ENCODE data around the gene UCHL5.
"Not testable (repeated sequence)": the region's sequence is repeated elsewhere in the genome, so short reads cannot be mapped to it uniquely, and the experiment has no call there.

UCHL5 gene

DNA sequence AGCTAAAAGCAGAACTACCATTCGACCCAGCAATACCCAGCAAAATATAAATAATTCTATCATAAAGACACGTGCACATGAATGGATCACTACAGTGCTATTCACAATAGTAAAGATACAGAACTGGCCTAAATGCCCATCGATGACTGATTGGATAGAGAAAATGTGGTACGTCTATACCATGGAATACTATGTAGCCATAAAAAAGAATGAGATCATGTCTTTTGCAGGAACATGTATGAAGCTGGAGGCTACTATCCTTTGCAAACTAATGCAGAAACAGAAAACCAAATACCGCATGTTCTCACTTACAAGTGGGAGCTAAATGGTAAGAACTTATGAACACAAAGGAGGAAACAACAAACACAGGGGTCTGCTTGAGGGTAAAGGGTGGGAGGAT is 53.4 kb downstream of the UCHL5 start:
- no peak for DNase-seq

DNA sequence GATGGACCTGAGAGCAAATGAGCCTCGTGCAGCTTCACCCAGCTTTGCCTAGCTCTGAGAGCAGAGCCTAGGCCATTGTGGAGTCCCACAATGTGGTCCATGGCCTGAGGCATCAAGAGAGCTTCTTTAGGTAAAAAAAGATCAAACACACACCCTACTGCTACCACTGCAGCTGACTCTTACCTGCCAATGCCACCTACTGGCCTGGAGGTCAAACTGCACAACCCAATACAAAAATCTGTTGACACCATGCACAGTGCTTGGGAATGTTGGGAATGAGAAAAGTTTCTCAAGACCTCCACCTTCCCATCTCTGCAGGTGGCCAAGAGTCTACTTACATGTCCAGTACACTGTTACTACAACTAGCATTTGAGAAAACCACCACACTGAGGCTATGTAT is 60.6 kb downstream of the UCHL5 start:
- DNase-seq: no peak

DNA sequence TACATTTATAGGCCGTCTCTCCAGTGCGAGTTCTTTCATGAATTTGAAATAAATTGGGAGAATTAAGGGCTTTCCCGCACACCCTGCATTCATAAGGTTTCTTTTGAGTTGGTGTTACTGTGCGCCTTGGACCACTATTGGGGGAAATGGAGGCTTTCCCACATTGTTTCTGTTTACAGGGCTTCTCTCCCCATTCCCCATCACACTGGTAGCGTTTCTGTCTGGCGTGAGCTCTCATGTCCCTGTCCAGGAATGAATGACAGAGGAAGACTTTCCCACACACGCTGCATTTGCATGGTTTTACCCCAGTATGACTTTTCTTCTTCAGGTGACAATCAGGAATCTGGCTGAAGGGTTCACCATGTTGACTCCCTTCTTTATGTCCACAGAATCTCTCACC is 65.0 kb downstream of the UCHL5 start:
- no peak for DNase-seq

DNA sequence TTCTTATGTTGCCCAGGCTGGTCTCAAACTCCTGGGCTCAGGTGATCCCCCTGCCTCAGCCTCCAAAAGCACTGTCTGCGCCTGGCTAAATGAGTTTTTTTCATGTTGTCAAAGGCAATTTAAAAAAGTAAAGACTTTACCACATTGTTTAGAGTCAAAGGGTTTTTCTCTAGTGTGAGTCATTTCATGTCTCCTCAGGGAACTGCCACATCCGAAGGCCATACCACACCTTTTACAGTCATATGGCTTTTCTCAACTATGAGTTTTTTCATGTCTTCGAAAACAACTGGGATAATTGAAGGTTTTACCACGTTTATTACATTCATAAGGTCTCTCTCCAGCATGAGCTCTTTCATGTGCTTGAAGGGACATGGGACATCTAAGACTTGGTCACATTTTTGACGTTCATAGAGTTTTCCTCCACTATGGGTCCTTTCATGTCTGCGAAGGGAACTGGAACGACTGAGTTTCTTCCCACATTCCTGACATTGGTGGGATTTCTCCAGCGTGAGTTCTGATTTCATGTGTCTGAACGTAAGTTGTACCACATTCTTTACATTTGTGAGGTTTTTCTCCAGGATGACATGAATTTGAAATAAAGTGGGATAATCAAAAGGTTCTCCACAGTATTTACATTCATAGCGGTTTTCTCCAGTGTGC is 65.6 kb downstream of the UCHL5 start:
- no peak for DNase-seq

DNA sequence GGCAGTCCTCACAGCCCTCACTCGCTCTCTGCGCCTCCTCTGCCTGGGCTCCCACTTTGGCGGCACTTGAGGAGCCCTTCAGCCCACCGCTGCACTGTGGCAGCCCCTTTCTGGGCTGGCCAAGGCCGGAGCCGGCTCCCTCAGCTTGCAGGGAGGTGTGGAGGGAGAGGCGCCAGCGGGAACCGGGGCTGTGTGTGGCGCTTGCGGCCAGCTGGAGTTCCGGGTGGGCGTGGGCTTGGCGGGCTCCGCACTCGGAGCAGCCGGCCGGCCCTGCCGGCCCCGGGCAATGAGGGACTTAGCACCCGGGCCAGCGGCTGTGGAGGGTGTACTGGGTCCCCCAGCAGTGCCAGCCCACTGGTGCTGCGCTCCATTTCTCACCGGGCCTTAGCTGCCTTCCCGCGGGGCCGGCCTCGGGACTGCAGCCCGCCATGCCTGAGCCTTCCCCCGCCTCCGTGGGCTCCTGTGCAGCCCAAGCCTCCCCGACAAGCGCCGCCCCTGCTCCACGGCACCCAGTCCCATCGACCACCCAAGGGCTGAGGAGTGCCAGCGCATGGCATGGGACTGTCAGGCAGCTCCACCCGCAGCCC is 72.3 kb downstream of the UCHL5 start:
- not testable (repeated sequence) for DNase-seq

DNA sequence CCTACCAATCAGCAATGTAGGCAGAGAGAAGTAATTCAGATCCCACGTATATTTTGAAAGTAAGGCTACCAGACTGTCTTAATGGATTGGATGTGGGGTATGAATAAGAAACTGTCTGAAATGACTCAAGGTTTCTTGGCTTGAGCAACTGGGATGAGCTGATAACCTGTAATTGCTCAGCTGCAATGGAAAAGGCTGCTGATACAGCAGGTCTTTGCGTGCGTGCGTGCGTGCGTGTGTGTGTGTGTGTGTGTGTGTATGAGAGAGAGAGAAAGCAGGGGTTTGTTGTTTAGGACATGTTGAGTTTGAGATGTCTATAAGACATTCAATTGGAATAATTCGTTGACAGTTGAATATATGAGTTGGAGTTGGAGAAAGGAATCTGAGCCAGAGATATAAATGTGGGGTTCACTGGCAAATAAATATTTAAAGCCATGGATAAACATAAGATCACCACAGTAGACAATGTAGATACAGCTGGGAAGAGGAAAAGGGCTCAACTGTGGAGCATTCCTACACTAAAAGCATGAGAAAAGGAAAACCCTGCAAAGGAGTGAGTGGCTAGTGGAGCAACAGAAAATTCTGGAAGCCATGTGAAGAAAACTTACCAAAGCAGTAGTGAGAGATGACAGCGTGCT is 72.9 kb downstream of the UCHL5 start:
- no peak for DNase-seq

DNA sequence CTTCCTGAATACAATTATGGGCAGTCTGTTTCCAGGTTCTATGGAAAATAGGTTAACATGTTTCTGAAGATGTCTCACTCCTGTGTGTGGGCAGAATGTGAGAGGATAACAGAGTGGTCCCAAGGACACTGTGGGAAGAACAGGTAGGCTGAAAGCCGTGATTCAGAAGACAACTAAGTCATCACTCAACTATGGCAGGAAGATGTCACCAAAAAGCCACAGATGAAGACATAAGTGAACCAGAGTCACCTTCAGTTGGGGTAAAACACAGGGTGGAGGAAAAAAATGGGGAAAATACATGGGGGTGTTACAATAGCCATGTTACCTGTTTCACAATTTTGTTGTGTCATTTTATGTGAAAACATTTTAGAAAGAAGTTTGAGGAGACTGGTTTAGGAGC is 75.1 kb downstream of the UCHL5 start:
- no peak for DNase-seq

DNA sequence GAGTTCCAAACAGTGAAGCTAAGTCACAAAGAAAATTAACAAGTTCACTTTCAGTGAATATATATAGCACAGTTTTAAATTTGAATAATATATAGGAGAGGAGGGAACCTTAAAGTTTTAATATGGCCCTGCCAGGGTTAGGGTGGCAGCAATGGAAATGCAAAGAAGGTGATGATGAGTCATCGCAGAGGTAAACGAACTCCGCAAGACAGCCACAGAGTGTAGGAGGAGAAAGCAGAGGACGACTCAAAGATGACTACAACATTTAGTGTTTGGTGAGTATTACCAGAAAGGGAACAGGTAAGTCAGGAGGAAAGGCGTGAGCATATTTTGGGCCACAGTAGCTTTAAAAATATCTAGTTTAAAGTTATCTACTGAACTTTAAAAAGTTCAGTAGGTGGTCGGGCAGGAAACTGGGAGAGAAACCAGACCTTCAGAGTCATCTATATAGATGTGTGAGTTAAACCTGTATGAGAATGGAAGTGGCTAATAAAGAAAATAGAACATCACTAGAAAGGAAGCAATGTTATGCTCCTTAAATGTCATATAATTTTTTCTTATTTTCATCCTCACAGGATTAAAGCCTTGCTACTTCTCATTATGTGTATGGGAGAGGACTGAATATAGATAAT is 75.7 kb downstream of the UCHL5 start:
- DNase-seq: no peak

DNA sequence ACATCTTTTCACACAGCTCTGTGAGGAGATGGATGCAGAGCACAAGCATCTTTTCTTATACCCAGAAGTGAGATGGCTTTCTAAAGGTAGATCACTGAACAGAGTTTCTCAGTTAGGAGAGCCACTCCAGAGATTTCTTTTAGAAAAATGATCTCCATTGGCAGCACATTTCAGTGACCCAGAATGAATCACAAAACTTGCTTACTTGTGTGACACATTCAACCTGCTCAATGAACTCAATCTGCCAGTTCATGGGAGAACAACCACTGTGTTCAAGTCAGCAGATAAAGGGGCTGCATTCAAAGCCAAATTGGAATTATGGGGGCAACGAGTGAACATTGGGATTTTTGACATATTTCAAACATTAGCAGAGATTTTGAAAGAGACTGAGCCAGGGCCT is 78.3 kb downstream of the UCHL5 start:
- DNase-seq: no peak

DNA sequence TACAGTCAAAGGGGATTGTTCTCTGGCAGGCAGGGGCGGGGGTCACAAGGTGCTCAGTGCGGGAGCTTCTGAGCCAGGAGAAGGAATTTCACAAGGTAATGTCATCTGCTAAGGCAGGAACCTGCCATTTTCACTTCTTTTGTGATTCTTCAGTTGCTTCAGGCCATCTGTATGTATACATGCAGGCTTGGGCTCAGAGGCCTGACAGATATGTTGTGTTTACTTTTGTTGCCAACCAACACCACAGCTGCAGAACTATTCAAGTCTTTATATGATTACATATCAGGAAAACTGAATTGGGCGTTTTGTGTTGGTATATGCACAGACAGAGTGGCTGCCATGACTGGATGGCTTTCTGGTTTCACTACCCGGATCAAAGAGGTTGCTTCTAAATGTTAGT is 78.8 kb downstream of the UCHL5 start:
- DNase-seq: not testable (repeated sequence)

DNA sequence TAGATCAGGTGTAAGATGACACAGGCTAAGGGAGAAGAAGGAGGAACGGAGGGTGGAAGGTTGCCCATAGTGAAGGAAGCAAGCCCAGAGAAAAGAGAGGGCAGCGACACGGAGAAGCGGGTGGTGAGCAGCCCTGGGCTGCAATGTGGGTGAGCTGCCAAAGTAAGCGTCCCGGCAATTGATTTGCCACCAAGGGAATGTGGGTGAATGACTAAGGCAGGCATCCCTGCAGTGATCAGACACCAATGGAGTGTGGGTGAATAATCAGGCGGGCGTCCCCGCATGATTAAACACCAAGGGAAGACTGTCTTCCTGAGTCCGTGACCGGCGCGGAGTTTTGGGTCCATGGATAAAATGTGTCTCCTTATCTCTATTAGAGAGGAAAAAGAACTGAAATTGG is 79.6 kb downstream of the UCHL5 start:
- DNase-seq: no peak

DNA sequence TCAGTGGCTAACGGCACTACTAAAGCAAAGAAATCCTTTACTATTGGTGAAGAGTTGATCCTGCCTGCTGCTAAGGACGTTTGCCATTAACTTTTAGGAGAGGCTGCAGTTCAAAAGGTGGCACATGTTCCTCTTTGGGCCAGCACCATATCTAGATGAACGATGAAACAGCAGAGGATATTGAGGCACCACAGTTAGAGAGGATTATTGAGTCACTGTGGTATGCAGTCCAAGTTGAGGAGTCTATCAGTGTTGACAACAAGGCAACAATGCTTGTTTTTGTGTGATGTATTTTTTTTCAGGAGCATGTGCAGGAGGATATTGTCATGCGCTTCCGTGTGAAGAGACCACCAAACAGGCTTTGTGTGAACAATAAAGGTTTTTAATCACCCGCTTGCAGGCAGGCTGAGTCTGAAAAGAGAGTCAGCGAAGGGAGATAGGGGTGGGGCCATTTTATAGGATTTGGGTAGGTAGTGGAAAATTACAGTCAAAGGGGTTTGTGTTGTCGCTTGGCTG is 80.9 kb downstream of the UCHL5 start:
- no peak for DNase-seq

DNA sequence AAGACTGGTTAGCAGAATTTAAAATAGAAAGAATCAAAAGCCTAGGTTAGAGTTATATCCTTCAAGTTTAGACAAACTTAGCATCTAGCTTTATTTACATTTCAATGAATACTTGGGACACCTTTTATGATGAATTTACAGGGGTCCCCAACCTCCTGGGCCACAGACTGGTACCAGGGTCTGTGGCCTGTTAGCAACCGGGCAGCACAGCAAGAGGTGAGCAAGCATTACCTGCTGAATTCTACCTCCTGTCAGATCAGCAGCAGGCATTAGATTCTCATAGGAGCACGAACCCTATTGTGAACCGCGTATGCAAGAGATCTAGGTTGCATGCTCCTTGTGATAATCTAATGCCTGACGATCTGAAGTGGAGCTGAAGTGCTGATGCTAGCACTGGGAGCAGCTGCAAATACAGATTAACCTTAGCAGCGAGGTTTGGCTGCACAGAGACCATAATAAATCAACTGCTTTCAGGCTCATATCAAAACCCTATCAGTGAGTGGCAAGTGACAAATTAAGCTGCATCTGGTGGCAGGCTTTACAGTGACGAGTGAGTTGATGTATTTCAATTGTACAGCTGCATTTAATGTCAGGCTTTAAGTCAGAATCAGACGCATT is 82.0 kb downstream of the UCHL5 start:
- DNase-seq: no peak

DNA sequence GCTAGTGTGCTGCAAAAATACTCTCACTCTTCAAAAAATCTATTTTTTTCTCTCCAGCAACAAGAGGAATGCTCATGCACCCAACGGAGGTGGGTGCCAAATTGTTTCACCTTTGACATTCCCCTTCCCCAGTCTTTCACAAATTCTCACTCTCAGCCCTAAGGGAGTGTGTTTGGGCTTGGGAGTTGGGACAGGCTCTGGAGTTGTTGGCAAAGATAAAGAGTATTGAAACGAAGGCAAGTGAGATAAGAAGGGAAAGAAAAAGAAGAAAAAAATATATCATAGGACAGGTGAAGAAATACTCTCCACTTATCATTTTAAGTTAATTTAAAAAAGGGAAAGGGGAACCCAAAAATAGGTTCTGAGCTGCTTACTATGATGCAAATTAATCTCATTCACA is 82.6 kb downstream of the UCHL5 start:
- no peak for DNase-seq

DNA sequence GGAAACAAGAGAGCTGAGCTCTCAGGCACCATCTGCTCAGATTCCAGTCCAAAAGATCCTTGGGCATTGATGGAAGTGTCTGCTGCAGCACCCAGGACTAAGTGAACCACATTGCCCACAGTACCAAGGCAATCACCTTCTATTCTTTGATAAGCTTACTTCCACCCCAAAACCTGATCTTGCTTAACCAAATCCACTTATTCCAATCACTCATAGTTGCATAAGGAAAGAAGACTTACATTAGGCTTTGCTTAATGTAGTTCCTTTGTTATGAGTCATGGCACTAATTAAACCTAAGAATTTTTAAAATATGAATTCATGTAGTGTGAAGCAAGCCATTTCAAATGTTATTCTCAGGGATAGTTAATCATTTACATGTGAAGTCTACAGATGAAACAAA is 84.5 kb downstream of the UCHL5 start:
- no peak for DNase-seq

DNA sequence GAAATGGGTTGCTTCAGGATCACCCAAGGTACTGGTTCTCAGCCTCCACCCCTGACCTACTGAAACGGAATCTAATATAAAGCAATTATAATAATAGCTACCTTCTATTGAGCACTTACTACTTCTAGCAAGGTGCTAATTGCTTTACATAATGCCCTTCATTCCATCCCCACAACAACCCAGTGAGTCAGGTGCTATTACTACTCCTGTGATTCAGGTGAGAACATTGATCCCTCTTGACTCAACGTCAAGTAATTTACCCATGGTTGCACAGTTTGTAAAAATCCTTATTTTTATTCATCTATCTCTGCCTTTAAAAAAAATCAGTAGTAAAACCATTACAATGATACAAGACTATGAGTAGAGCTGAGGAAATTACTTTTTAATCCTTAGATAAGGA is 85.2 kb downstream of the UCHL5 start:
- no peak for DNase-seq

DNA sequence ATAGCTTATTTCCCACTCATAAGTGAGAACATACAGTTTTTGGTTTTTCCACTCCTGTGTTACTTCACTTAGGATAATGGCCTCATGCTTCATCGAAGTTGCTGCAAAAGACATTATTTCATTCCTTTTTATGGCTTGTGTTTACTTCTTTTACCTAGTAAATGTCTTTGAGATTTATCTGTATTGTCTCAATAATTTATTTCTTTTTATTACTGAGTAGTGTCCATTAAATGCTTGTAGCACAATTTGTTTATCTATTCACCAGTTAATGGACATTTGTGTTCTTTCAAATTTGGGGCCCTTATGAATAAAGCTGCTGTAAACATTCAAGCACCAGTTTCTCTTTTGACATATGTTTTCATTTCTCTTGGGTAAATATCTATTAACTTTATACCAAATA is 86.0 kb downstream of the UCHL5 start:
- no peak for DNase-seq

DNA sequence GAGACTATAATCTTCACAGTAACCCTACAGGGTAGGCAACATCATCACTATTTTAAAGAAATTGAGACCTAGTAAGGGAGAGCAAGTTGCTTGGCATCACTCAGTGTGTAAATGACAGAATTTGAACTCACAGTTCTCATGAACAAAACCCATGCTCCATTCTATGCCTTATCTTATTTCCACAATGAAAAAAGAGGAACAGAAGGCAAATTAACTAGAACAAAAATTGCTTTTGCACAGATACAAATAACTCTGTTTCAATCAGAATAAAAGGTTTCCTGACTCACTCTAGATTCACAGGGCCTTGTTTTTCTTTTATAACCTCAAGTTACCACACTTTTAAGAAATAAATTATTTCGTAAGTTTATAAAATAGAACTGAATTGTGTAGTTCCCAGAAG is 90.1 kb downstream of the UCHL5 start:
- no peak for DNase-seq

DNA sequence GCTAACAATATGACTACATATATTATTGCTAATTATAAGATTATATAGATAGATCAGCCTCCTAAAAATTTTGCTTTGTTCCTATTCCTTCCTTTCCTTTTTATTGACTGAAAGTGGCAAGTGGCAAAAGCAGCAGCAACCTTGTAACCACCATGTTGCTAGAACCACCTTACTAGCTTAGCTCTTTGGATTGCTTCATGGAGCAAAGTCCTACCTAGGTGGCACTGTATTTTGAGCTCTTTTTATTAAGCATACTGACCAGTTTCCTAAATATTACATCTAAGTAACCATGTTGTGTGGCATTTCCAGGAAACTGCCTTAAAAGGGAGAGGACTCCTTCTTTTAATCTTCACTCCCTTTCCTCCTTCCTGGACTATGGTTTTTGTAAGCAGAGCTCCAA is 90.8 kb downstream of the UCHL5 start:
- no peak for DNase-seq

DNA sequence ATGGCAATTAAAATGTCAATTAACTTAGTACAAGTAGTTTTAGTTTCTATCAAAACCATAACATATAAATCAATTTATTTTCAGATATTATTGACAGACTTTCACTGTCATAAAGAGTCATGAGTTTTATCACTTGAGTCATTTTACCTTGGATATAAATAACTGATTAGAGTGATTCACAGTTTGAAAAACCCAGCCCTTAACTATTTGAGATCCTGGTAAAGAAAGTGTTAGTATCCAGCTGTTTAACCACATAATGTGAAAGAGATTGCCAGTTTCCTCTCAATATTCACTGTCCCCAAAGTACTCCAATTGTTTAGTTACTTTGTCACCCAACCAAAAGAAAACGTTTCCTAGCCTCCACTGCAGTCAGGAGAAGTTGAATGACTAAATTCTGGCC is 91.3 kb downstream of the UCHL5 start:
- DNase-seq: no peak

DNA sequence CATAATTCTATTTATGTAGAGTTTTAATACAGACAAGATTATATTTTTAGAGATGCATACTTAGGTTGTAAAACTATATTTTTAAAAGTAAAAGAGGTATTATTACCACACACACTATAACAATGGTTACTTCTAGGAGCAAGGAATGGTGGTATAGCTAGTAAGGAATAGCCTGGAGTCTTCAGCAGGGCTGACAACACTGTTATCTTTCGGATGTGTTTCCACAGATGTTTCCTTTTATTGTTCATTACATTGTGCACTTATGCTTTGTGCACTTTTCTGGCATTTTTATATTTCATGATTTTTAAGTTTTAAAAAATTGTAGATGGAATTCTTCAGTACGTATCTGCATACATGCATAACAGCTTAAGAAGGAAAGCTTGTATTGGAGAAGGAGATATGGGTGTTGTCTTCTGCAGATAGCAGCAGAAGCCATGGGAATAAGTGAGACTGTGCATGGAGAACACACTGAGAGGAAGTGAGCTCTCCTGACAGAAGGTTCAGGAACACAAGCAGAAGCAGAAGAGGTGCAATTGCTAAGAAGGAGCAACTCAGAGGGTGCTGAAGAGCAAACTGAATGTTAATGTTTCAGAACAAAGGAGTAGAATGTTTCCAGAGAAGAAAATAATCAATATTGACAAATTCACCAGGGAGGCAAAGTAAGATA is 91.8 kb downstream of the UCHL5 start:
- DNase-seq: no peak

DNA sequence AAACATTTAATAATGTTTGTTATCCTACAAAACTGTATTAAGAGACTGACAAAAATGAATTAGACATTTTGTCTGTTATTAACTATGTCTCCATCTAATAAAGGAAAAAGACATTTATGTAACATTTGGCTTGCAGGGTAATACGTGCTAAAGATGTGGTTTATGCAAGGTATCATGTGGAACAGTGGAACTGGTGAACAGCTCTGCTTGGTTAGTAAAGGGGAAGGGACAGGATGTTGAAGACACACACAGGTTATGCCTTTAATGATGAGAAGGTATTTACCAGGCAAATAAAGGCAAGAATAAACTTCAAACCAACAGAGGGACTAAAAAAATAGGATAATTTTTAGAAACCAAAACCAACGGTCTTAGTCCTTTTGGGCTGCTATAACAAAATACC is 93.1 kb downstream of the UCHL5 start:
- no peak for DNase-seq

DNA sequence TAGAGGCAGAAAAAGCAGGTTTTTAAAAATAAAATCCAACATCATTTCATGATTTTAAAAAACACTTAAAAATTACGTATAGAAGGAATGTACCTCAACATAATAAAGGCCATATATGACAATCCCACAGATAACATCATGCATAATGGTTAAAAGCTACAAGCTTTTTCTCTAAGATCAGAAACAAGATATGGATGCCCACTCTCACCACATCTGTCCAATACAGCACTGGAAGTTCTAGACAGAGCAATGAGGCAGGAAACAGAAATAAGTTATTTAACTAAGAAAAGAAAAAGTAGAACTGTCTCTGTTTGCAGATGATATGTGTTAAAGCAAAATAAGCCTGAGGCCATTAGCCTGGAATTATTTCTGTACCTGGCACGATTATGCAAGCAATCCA is 96.3 kb downstream of the UCHL5 start:
- DNase-seq: no peak
